ENCODE data around the gene CHST15.

- TF ChIP-seq CTCF (IDR thresholded peaks at IDR 0.05) (no peak), POLR2A (IDR thresholded peaks at IDR 0.05) (no peak)
These were observed 95.8 kb downstream of the CHST15 start for GRCh38 chr10:123997486-123998196.

Measured in adrenal gland (tissue), 5 donors.